GM12892 (cell line): ENCODE results near the gene TIGD6.

Source experiments
- POLR2A ChIP-seq: IDR thresholded peaks from 2 replicates; pipeline ENCODE4 v1.6.1; 2011; ENCODE audit warnings: low read depth, low read length, control low read depth
- POLR2AphosphoS5 ChIP-seq: IDR thresholded peaks from 2 replicates; pipeline ENCODE4 v1.6.1; 2011; ENCODE audit warnings: low read depth, low read length, control low read depth
- TAF1 ChIP-seq: IDR thresholded peaks from 2 replicates; pipeline ENCODE4 v1.6.1; 2011; ENCODE audit warnings: low read depth, mild to moderate bottlenecking, control low read depth, low read length, borderline replicate concordance

DNA sequence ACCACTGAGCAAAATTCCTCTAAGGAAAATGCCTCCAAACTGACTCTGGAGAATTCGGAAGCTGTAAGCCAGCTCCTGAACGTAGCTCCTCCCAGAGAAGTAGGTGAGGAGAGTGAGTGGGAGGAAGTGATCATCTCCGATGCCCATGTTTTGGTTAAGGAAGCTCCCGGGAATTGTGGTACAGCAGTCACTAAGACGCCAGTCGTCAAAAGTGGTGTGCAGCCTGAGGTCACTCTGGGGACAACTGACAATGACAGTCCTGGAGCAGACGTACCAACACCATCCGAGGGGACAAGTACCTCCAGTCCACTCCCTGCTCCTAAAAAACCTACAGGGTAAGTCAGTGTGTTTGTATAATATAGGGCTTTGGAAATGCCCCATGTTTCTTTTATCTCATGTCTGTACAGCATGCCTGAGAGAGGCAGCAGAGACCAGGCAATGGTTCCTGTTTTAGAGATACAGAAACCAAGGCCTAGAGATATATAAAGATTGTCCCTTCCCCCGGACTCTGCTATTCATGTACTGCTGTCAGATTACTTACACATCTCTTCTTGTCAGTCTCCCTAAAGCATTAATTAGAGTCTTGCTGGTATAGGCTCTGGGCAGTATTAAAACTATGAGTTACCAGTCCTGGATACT lies 24.0 kb upstream of the TIGD6 start:
- TF ChIP-seq POLR2A (no peak), TAF1 (no peak), POLR2AphosphoS5 (no peak)
